CD1c-positive myeloid dendritic cell (primary cell): ENCODE measurements around the gene PARD3.

ENCODE experiments used
- DNase-seq: peaks from one replicate; pipeline ENCODE4 v3.0.0-alpha.2; 2016; ENCODE audit errors: extremely low spot score

The PARD3 gene

GRCh38 chr10:34183016-34183796, 631.9 kb downstream of the PARD3 start:
- no peak for DNase-seq

- no peak for DNase-seq
Measured at GRCh38 chr10:34181553-34182300, 633.4 kb downstream of the PARD3 start.

- no peak for DNase-seq
Measured at GRCh38 chr10:34180749-34181148, 634.3 kb downstream of the PARD3 start.

GRCh38 chr10:34179280-34179679, 635.8 kb downstream of the PARD3 start:
- DNase-seq: no peak

DNA sequence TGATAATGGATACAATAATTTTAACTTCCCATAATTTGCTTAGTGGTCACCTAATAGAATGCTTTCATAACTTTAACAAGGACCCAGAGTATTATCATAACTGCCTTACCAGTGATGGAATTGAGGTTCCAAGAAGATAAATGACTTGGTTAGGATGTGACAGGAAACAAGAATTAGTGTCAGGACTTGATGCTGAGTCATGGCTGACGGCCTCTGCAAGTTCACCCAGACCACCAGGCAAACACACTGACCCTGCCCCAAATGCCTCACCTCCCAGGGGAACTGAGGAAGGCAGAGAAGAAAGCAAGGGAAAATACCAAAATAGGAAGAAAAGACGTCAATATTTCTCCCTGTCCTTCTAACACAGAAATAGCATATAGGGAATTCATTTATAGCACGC, 636.3 kb downstream of the PARD3 start:
- DNase-seq: no peak

DNA sequence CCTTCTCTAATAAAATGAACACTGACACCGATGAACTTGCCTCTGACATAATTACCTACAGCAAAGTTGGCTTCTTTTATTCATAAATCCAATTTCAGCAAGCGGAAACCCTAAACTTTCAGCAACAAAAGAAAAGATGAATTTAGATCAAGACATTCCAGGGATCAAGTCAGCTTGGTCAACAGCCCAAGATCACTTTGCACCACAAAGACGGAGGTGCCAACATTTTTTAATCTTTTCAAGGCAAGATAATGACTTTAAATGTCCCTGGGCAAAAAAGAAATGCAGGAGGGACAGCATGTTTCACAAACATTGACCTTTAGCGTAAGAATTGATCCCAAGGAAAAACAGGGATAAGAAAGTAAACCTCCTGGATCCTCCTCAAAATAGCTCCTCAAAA, 636.9 kb downstream of the PARD3 start:
- no peak for DNase-seq

DNA sequence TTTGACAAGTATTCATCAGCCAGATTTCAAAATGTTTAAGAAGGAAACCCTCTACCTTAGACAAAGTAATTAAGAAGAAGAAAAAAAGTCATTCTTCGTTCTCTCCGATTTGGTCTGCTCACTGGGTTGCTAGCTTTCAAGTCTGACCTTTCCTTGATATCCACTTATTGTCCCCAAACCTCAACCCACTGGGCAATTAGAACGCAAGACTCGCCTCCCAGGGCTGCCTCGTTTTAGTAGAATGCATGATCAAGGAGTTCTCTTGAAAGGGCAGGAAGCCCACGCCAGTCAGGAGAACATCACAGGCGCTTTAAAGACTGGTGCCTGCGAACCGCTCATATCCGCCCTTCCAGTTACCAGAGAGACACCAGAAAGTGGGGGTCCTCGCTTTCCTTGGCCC, 637.7 kb downstream of the PARD3 start:
- DNase-seq: no peak

DNA sequence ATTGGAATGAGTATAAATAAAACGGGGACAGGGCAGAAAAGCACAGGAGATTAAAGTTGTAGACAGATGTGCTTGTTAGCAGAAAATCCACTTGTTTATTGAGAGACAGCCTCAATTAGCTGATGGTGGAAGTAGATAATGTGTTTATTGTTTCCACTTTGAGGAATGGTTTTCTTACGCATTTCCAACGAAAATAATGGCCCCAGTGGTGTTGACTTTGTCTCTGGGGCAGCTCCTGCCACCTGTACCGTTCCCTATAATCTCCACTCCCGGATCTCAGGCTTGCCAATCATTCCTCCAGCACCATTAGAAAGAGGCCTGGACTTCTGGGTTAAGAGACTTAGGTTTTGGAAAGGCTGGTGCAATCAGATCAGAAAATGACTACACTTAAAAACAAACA, 638.7 kb downstream of the PARD3 start:
- DNase-seq: no peak

DNA sequence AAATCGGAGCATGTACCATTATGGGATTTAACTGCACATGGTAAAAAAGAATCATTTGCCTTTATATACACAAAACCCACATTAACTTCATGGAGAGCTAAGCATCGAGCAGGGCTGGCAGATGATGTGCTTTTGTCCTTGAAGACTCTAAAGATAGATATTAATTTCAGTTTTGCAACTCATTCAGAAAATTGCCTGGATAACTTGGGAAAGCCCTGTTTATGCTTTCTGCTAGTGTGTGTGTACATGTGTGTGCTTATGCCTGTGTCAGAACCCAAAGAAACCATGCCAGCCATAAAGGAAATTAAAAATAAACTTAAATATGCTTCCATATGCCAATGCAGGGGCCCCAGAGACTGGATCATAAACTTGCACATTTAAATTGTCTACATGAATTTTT, 640.0 kb downstream of the PARD3 start:
- no peak for DNase-seq

GRCh38 chr10:34172936-34173533, 642.1 kb downstream of the PARD3 start:
- peak; percentile 25 for DNase-seq

DNA sequence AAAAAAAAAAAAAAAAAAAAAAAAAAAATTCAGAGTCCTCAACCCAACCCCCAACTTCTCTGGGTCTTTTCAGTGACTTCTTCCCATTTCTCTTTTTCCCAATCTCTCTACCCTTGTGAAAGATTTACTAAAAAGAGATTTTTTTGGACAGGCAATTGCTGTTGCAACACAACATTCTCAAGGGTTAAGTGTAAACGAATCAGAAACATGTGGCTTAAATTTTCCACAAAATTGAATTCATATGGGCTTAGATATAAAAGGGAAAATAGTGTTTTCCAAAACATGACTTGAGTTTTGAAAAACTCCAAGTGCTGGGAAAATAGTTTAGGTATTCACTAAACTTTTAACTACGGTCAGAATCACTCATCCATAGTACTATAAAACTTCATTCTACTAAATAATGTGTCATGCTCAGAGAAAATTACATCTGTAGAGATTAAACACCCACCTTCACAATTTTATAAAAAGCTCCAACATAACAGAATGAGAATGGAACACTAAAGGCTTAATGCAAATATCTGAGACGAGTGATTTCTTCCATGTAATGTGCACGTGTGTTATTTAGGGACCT, 643.1 kb downstream of the PARD3 start:
- DNase-seq: no peak

GRCh38 chr10:34169677-34170076, 645.4 kb downstream of the PARD3 start:
- no peak for DNase-seq

- DNase-seq: no peak
Measured at GRCh38 chr10:34169131-34169530, 646.0 kb downstream of the PARD3 start.

GRCh38 chr10:34168439-34168838, 646.7 kb downstream of the PARD3 start:
- no peak for DNase-seq

DNA sequence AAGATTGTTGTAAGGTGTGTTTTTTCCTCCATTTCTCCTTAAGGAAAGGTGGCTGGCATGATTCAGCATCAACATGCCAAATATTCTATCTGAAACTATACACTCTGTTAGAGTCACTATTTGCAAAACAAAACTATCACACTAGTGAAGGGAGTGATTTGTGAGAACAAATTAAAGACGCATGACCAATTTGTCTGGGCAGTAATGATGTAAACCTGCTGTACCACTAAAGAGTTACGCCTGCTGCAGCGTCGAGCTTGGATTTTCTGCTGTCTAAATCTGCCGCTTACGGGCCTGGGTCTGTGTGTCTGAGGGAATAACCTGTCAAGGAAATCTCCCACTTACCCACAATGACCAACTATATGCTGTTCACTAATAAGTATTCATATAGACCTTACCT, 648.3 kb downstream of the PARD3 start:
- DNase-seq: no peak

DNA sequence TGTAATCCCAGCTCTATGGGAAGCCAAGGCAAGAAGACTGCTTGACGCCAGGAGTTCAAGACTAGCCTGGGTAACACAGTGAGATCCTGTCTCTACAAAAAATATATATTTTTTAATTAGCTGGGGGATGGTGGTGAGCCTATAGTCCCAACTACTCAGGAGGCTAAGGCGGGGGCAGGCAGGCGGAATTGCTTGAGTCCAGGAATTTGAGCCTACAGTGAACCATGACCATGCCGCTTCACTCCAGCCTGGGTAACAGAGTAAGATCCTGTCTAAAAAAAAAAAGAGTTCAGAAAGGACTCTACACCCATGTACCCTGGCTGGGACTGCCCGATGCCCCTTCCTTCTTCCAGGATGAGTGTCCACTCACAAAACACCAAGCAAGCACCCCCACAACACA, 648.7 kb downstream of the PARD3 start:
- no peak for DNase-seq

DNA sequence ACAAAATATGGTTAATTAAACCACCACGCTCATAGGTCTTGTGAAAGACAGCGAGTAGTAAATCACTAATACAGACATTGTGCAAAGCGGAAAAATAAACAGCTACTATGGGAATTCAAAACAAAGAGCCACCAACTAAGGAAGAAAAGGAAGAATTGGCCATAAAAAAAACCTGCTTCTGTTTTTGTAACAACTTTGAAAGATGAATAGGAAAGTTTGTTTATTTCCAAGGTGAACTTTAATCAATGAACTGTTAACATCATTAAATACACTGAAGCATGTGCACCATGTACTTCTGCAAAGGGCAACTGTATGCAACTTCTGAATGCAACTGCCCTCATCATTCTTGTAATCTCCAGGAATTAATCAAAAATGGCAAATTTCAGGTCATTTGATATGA, 651.1 kb downstream of the PARD3 start:
- no peak for DNase-seq

DNA sequence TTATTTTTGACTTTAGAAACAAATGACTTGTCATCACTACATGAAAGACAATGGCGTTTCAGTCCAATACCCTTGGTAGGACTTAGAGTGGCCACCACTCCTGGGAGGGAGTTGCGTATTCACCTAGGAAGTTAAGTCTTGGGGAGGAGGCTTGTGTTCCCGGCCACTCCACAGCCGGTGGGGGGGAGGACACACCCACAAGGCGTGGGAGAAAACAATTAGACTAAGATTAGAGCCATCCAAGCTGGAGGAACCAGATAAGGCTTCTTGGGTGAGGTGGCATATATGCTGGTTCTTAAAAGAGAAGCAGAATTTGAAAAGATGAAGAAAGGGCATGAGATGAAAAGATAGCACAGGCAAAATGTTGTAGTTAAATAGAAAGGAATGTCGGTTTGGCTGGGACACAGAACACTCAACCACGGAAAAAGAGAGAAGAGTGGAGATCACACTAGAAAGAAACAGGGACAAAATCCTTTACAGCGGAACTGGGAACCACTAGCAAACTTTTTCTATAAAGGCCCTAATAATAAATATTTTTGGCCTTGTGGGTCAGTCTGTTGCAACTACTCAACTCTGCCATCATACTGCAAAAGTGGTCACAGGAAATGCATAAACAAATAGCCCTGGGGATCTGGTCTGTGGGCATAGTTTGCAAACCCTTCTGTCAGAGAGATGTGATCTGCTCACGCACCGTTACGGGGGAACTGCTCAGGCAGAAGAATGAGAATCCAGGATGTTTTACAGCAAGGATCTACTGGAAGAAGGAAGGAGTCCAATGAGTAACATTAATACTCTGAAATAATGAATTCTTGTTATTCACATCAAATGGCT, 651.8 kb downstream of the PARD3 start:
- no peak for DNase-seq

GRCh38 chr10:34161777-34162370, 653.2 kb downstream of the PARD3 start:
- DNase-seq: no peak

GRCh38 chr10:34160595-34160994, 654.5 kb downstream of the PARD3 start:
- no peak for DNase-seq

GRCh38 chr10:34157501-34157900, 657.6 kb downstream of the PARD3 start:
- no peak for DNase-seq
